Measurements from ENCODE around the gene LPP.

LPP gene

DNA sequence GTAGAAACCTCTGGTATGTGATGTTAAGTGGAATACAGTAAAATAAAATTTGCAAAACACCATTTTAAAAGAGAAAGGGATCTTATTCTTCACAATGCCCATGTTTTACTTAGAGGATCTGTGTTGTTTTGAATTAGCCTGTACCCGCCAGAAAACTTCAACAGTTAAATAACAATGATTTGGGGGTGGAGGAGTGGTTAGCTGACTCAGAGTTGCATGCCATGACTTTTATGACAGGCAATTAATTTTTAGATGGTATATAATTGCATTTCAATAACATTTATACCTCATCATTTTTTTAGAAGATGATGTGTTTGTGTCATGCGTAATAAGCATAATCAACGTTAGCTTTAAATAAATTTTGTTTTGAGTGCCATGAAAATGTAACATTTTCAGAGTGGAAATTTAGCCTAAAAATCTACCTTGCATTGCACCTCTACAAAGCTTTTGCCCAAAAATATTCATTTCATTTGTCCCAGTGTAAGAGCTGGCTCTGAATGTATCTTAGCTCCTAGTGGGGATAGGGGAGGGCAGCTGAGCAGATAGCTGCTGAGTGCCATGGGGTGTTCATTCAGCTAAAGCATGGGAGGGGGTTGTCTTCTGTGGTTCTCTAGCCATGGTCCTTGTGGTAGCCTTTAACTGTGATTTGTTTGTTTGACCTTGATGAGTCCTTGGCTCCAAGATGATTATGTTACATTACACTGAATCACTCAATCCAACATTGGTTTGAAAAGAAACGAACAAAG, 379.8 kb downstream of the LPP start:
- DNase-seq (no peak), ATAC-seq (replicated peaks) (no peak)
- no peak overlapping the region for H3K4me3 Mint-ChIP-seq
- H3K27me3 Mint-ChIP-seq: no peaks in the 10 kb centered on the region
- peaks cover 12 to 21% of the 10 kb centered on the region in 2 donors for H3K4me1 Mint-ChIP-seq (ENCODE audit: low read depth in 2 of 2)
- H3K36me3 Mint-ChIP-seq (ENCODE audit: insufficient read depth): no peaks in the 10 kb centered on the region
- no peak overlapping the region for H3K27ac Mint-ChIP-seq
- H3K9me3 Mint-ChIP-seq: no peaks in the 10 kb centered on the region

DNA sequence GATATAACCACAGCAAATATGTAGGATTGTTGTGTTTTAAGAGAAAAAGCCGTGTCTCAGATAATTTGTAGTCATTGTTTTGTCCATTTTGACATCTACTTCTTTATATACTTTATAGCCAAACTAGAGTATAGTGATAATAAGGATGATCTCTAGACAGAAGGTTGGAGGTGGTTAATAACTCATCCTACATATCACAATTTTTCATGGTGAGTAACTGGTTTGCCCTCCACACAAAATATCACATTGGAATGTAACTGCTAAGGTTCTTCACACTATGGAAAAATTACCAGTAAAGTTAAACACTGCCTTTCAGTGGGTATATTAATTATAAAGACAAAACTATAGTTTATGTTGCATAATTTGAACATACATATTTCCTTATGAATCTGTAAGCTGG, 380.7 kb downstream of the LPP start:
- no peak for ATAC-seq (replicated peaks)
- Mint-ChIP-seq H3K4me1 (ENCODE audit: low read depth in 2 of 2) (peaks cover 12 to 26% of the 10 kb centered on the region in 2 donors), H3K36me3 (ENCODE audit: insufficient read depth) (no peaks in the 10 kb centered on the region), H3K27ac (no peak overlapping the region), H3K27me3 (no peaks in the 10 kb centered on the region), H3K9me3 (no peaks in the 10 kb centered on the region), H3K4me3 (no peak overlapping the region)
- no peak for DNase-seq

DNA sequence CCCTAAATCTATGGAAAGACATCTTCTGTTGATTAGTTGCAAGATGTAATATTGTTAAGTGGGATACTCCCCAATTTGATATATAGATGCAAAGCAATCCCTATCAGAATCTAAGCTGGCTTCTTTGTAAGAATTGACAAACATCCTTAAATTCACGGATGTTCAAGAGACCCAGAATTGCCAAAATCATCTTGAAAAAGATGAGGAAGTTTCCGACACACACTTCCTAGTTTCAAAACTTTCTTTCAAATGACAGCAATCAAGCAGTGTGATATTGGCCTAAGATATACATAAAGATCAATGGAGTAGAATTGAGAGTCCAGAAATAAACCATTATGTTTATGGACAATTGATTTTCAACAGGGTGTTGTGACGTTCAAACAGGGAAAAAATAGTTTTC, 383.6 kb downstream of the LPP start:
- Mint-ChIP-seq H3K4me1 (ENCODE audit: low read depth in 2 of 2) (peaks cover 22 to 44% of the 10 kb centered on the region in 2 donors), H3K4me3 (no peak overlapping the region), H3K36me3 (ENCODE audit: insufficient read depth) (no peaks in the 10 kb centered on the region), H3K27me3 (no peaks in the 10 kb centered on the region), H3K9me3 (no peaks in the 10 kb centered on the region), H3K27ac (no peak overlapping the region)
- DNase-seq (no peak), ATAC-seq (replicated peaks) (no peak)

DNA sequence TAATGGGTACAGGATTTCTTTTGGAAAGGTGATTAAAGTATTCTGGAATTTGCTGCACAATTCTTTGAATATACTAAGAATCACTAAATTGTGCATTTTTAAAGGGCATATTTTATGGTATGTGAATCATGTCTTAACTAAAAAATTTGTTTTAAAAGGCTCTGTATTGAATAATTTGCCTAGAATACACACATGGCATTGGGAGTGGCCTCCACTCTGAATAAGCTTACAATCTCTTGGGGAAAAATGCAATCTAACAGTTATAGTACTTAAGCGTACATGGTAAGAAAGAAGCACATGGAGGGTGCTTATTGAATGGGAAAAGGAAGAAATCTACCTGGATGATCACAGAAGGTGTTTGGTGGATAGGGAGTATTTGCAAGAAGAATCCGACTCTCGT, 385.1 kb downstream of the LPP start:
- H3K9me3 Mint-ChIP-seq: no peaks in the 10 kb centered on the region
- peaks cover 20 to 40% of the 10 kb centered on the region in 2 donors for H3K4me1 Mint-ChIP-seq (ENCODE audit: low read depth in 2 of 2)
- ATAC-seq (replicated peaks): no peak
- H3K36me3 Mint-ChIP-seq (ENCODE audit: insufficient read depth): no peaks in the 10 kb centered on the region
- no peak for DNase-seq
- H3K27ac Mint-ChIP-seq: no peak overlapping the region
- H3K27me3 Mint-ChIP-seq: no peaks in the 10 kb centered on the region
- no peak overlapping the region for H3K4me3 Mint-ChIP-seq

DNA sequence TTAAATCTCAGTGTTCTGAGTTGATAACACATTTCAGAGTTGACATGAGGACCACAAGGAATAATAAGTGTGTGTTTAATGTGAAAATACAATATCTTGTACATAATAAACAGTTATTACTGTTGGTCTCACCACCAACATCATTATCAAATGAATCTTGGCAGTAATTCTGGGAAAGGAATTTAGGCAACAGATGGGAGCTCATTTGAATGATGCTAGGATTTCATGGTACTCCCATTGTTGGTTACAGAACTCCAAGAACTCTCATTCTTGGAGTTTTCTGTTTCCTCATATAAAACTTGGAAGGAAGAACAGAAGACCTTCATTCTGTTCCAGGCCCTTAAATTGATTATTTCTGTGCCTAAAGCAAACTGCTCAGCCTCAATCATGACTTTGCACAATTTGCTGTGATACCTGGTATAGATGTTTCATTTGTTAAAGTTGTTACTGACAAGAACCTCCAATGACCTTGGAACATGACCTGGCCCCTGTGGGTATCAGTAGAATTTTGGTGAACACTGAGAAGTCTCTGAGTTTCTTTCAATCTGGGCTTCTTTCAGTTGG, 385.8 kb downstream of the LPP start:
- Mint-ChIP-seq H3K4me1 (ENCODE audit: low read depth in 2 of 2) (peaks cover 20 to 40% of the 10 kb centered on the region in 2 donors), H3K27ac (no peak overlapping the region)

DNA sequence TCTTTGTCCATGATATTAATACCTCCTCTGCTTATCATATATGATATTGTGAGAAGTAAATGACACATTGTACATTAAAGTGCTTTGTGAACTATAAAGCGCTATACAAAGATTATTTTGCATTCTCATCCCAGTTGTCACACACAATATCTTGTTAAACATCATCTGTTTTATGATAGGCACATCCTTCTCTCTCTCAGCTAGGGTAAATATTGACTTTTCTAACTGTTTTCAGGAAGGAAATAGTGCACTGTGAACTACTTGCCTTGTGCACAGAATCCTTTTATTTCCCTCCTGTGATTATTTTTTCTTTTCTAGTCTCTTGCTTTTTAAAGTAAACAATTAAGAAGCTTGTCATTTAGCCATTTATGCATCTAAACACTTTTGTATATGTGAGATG, 388.2 kb downstream of the LPP start:
- no peak overlapping the region for H3K27ac Mint-ChIP-seq
- H3K4me3 Mint-ChIP-seq: no peak overlapping the region
- H3K36me3 Mint-ChIP-seq (ENCODE audit: insufficient read depth): no peaks in the 10 kb centered on the region
- no peak for ATAC-seq (replicated peaks)
- DNase-seq: no peak
- no peaks in the 10 kb centered on the region for H3K27me3 Mint-ChIP-seq
- peaks cover 15 to 40% of the 10 kb centered on the region in 2 donors for H3K4me1 Mint-ChIP-seq (ENCODE audit: low read depth in 2 of 2)
- H3K9me3 Mint-ChIP-seq: no peaks in the 10 kb centered on the region

More for the DNA sequence above, 385.8 kb downstream of the LPP start:
- H3K27me3 Mint-ChIP-seq: no peaks in the 10 kb centered on the region
- no peaks in the 10 kb centered on the region for H3K36me3 Mint-ChIP-seq (ENCODE audit: insufficient read depth)
- H3K9me3 Mint-ChIP-seq: no peaks in the 10 kb centered on the region
- no peak for ATAC-seq (replicated peaks)
- no peak overlapping the region for H3K4me3 Mint-ChIP-seq
- DNase-seq: no peak

DNA sequence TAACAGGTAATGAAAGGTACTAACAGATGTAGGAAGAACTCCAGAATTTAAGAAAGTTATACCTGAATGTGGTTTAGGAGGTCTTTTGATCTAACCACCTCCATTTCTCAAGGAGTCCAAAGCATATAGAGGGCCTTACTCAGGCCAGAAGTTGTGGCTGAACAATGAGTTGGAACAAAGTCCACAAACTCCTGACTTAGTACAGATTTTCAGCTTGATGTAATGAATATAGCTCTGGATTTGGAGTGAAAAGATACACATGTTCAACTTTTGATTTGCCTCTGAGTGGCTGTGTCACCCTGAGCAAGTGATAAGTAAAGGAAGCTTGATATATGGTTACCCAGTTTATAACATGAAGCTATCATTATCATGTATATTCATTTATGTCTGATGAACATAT, 390.1 kb downstream of the LPP start:
- H3K9me3 Mint-ChIP-seq: no peaks in the 10 kb centered on the region
- H3K36me3 Mint-ChIP-seq (ENCODE audit: insufficient read depth): peaks cover 3% of the 10 kb centered on the region
- no peak overlapping the region for H3K27ac Mint-ChIP-seq
- peaks cover 18 to 32% of the 10 kb centered on the region in 2 donors for H3K4me1 Mint-ChIP-seq (ENCODE audit: low read depth in 2 of 2)
- H3K27me3 Mint-ChIP-seq: no peaks in the 10 kb centered on the region
- no peak for DNase-seq
- no peak overlapping the region for H3K4me3 Mint-ChIP-seq
- no peak for ATAC-seq (replicated peaks)

DNA sequence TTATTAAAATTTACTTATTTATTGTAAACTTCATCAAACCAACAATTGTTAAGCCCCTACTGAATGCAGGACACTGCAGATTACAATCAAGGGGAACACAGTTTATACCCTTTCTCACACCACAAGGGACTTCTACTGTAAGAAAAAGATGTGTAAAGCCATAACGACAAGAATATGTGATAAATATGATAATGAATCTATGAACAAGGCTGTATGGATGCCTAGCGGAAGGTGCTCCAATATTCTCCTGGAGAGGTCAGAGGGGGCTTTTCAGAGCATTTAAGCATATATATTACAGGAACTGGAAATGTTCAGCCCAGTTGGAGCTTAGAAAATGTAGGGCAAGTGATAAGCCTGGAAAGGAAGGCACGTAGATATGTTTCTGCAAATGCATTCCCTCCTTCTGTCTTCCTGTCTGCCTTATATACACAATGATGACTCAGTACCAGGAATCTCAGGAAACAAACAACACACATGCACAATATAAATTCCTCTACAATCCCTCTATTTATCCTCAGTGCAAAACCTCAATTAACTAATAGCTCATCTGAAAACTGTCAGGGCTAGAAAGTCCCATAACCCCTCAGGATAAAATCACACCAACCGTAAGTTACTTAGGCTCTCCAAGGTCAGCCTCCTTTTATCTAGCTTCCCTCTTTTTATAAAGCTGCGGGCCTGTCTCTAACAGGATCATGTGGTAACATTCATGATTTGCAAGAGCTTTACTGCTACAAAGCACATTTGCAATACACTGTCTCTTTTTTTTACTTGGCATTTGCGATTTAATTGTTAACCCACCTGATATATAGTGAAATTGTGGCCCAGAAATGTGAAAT, 393.1 kb downstream of the LPP start:
- Mint-ChIP-seq H3K9me3 (peaks cover 0 to 2% of the 10 kb centered on the region in 2 donors), H3K27me3 (no peaks in the 10 kb centered on the region), H3K4me3 (no peak overlapping the region), H3K4me1 (ENCODE audit: low read depth in 2 of 2) (peaks cover 14 to 19% of the 10 kb centered on the region in 2 donors), H3K36me3 (ENCODE audit: insufficient read depth) (peaks cover 3% of the 10 kb centered on the region), H3K27ac (no peak overlapping the region)
- DNase-seq: no peak
- ATAC-seq (replicated peaks): no peak

DNA sequence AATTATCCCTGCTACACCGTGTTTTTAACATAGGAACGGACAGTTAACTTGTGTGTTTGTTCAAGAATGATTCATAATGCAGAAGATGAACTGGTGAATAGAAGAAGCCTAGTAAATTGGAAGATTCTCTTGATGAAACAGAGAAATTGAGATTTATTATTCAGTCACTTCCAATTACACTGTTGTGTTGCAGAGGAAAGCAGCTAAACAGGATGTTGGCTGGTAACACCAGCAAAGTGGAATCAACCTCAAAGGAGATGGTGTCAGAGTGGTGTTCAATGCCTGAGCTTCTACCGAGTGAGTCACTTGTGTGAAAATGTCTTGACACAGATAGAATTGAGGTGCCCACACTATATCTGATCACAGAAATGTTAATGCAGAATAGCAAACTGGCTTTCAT, 399.6 kb downstream of the LPP start:
- peaks cover 20 to 22% of the 10 kb centered on the region in 2 donors for H3K4me1 Mint-ChIP-seq (ENCODE audit: low read depth in 2 of 2)
- H3K4me3 Mint-ChIP-seq: no peak overlapping the region
- ATAC-seq (replicated peaks): peak; percentile 99
- peak overlapping the region in 1 of 2 donors; percentile 65 for H3K27ac Mint-ChIP-seq
- no peaks in the 10 kb centered on the region for H3K27me3 Mint-ChIP-seq
- H3K9me3 Mint-ChIP-seq: peaks cover 0 to 2% of the 10 kb centered on the region in 2 donors
- peak; percentile 48 to 49 (median 49) for DNase-seq
- peaks cover under 1% of the 10 kb centered on the region for H3K36me3 Mint-ChIP-seq (ENCODE audit: insufficient read depth)

DNA sequence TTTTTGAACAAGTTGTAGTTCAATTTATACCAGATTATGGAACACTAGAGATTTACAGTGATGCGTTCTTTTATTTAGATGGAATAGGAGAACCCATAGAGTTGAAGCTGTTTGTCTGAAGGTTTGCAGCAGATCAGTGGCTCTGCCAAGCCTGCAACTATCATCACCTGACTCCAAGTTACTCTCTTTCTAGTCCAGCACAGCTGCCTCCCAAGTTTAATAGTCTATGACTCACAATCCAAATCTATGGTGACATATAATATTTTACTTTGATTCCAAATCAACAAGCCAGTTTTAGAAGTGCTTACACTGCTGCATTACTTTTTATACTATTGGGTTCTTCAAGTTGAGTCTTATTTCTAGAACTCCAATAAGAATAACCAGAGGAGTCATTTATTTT, 400.4 kb downstream of the LPP start:
- H3K36me3 Mint-ChIP-seq (ENCODE audit: insufficient read depth): no peaks in the 10 kb centered on the region
- H3K27ac Mint-ChIP-seq: no peak overlapping the region
- peaks cover 0 to 2% of the 10 kb centered on the region in 2 donors for H3K9me3 Mint-ChIP-seq
- no peak for ATAC-seq (replicated peaks)
- no peaks in the 10 kb centered on the region for H3K27me3 Mint-ChIP-seq
- H3K4me1 Mint-ChIP-seq (ENCODE audit: low read depth in 2 of 2): peaks cover 24 to 26% of the 10 kb centered on the region in 2 donors
- no peak for DNase-seq
- H3K4me3 Mint-ChIP-seq: no peak overlapping the region

DNA sequence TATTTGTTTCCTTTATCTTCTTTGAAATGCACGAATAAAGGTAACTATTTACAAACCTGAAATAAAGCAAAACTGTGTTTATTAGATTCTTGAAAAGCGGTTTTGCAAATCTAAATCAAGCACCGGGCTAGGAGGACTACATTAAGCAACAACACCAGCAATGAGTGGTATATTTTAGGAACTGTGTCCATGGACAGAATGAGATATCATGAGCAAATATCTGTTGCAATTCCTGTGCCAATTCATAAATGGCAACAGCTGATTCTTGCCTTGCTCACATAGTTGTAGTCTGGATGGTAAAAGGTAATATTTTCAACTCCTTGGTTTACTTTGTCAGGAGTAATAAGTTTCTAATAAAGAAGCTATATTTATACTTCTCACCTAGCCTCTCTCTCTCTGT, 403.3 kb downstream of the LPP start:
- Mint-ChIP-seq H3K27me3 (no peaks in the 10 kb centered on the region), H3K4me3 (no peak overlapping the region), H3K36me3 (ENCODE audit: insufficient read depth) (peaks cover 3% of the 10 kb centered on the region), H3K27ac (no peak overlapping the region), H3K9me3 (no peaks in the 10 kb centered on the region), H3K4me1 (ENCODE audit: low read depth in 2 of 2) (peaks cover 29 to 33% of the 10 kb centered on the region in 2 donors)
- ATAC-seq (replicated peaks): no peak
- DNase-seq: no peak

DNA sequence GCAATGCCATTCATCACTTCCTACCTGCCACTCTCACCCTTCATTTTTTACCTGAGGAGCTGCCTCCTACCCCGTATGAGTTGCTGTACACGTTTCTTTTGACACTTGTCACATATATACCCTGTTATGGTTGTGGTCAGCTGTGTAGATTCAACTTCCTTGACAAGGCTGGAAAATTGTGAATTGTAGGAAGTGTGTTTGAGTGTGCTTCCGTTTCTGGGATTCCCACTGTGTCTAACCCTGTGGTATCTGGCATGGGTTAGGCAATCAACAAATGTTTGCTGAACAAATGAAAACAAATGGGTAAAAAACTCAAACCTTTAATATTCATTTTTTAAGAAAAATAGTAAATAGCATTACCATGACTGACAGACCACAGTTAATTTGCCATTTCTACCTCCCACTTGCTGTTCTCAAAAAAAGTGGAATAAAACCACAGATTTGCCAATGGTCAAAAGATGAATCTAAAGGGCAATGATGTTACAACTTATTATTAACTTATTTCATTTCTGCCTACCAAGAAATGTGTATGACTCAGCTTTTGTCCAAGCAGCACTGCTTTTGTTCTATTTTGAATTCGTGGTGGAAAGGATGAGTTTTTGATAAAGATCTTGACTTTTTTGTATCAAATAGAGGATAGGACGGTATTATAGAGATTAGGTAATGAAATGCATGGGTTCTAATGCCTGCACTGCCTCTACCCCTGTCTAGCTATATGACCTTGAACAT, 404.6 kb downstream of the LPP start:
- ATAC-seq (replicated peaks) (no peak), DNase-seq (no peak)
- no peaks in the 10 kb centered on the region for H3K9me3 Mint-ChIP-seq
- H3K27me3 Mint-ChIP-seq: no peaks in the 10 kb centered on the region
- peak overlapping the region; percentile 50 to 54 for H3K27ac Mint-ChIP-seq
- no peak overlapping the region for H3K4me3 Mint-ChIP-seq
- H3K4me1 Mint-ChIP-seq (ENCODE audit: low read depth in 2 of 2): peaks cover 21 to 40% of the 10 kb centered on the region in 2 donors
- H3K36me3 Mint-ChIP-seq (ENCODE audit: insufficient read depth): peaks cover 3% of the 10 kb centered on the region

DNA sequence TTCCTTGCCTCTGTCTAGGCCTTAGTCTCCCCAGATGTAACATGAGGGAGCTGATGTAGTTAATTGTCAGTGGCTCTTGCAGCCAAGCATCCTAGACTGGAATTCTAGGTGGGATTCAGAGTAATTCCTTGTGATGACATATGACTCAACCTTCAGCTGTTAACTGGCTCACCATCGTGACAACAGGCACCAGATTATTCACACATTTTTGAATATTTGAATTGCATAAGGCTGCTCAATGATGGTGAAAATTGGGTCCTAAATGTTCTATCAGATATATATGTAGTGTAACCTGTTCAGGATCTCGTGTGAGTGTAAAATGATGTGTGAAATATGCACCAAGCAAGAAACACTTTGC, 405.1 kb downstream of the LPP start:
- Mint-ChIP-seq H3K27ac (no peak overlapping the region), H3K27me3 (no peaks in the 10 kb centered on the region), H3K36me3 (ENCODE audit: insufficient read depth) (peaks cover 3% of the 10 kb centered on the region), H3K4me1 (ENCODE audit: low read depth in 2 of 2) (peaks cover 18 to 40% of the 10 kb centered on the region in 2 donors), H3K4me3 (no peak overlapping the region), H3K9me3 (no peaks in the 10 kb centered on the region)
- DNase-seq: no peak
- ATAC-seq (replicated peaks): no peak
